ENCODE measurements around the gene P2RY8.
"Not testable (repeated sequence)": the region's sequence is repeated elsewhere in the genome, so short reads cannot be mapped to it uniquely, and the experiment has no call there.

The P2RY8 gene

DNA sequence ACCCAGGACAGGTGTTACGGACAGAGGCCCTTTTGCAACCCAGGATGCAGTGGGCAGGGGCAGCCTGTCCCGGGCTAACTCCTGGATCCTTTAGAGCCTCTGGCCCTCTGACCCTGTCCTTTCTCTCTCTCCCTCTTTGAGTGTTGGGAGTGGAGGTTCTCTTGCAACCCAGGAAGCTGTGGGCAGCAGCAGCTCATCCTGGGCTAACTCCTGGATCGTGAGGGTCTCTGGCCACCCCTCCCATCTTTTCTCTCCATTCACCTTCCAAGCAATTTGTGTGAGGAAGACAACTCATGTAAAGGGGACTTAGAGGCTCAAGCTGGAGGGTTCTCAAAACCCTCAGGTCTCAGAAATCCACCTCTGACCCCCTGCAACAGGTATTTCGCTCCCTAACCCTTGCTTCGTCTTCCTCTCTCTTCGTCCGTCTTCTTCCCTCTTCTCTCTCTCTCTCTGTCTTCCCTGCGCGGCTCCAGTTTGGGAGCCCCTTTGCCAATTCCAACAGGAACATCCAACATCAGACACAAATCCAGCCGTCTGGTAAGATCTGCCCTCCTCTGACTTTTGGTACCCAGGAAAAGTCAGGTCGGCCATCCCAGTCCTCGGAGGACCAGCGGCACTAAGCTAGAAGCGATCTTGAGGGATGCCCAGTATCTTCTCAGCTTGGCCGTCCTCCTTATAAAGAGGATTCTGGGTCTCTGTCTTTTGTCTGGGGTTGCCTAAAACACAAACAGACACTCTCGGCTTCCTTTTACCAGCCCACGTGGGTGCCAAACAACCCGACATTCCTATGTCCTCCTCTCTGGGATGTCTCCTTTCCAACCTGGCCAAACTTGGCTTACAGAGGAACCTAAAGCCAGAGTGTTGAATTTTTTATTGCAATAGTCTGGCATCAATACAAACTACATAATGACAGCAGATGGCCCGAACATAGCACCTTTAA, 92.2 kb downstream of the P2RY8 start:
- DNase-seq (ENCODE audit: low spot score), result no peak

DNA sequence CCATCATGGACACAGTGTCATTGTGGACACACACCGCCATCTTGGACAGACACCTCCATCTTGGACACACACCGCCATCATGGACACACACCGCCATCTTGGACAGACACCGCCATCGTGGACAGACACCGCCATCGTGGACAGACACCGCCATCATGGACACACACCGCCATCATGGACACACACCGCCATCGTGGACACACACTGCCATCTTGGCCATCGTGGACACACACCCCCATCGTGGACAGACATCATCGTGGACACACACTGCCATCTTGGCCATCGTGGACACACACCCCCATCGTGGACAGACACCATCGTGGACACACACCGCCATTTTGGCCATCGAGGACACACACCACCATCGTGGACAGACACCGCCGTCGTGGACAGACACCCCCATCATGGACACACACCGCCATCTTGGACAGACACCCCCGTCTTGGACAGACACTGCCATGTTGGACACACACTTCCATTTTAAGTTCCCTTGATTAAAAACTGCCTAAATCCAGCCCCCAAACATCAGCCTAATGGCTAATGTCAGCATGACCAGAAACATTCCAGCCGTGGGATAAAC, 93.4 kb downstream of the P2RY8 start:
- DNase-seq (ENCODE audit: low spot score), result no peak

DNA sequence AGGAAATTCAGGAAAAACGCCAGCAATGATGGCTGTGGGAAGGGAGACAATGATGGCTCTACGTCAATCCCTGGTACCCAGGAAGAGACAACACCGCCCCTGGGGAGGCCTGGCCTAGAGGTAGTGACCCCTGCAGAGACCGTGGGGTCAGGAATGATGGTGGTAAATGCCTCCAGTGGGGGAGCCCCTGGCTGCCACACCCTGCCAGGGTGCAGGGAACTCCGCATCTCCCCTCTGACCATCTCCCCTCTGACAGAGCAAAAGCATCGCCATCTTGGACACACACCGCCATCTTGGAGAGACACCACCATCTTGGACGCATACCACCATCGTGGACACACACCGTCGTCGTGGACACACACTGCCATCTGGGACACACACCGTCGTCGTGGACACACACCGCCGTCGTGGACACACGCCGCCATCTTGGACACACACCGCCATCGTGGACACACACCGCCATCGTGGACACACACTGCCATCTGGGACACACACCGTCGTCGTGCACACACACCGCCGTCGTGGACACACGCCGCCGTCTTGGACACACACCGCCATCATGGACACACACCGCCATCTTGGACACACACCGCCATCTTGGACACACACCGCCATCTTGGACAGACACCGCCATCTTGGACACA, 94.1 kb downstream of the P2RY8 start:
- no peak for DNase-seq (ENCODE audit: low spot score)

DNA sequence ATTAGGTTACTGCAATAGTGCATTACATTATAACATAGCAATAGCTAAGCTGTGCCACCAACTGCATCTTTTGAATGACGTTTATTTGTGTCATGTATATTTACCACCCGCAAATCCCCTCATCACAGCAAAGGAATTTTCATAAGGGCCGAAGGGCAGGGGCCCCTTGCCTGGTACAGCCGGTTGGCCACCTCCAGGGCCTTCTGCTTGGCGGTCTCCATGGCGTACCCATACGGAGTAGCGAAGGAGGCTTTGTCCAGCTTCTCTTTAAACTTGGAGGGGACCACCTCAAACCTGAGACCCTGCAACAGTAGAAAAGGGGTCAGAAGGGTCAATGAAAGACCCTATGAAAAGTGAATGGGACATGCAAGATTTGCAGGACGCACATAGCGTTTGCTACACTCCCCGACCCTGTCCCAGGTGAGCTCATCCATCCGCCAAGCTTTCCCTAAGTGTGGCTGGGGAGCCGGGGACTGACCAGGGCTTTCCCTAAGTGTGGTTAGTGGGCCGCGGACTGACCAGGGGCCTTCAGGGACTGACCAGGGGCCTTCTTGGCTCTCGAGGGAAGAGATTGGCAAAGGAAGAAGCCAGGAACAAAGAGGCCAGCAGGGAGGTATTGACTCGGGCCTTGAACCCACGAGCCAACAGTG, 94.8 kb downstream of the P2RY8 start:
- DNase-seq (ENCODE audit: low spot score), result no peak

DNA sequence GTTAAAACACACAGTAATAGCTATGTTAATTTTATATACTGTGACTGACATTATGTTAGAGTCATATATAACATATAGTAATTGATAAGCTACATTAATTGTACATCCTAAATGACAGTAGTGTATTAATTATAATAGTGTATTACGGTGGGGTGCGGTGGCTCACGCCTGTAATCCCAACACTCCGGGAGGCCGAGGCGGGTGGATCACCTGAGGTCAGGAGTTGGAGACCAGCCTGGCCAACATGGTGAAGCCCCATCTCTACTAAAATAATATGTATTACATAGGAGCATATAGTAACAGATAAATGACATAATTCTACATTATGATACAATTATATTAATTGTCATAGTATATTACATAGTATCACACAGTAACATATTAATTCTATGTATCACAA, 96.5 kb downstream of the P2RY8 start:
- no peak for DNase-seq (ENCODE audit: low spot score)

DNA sequence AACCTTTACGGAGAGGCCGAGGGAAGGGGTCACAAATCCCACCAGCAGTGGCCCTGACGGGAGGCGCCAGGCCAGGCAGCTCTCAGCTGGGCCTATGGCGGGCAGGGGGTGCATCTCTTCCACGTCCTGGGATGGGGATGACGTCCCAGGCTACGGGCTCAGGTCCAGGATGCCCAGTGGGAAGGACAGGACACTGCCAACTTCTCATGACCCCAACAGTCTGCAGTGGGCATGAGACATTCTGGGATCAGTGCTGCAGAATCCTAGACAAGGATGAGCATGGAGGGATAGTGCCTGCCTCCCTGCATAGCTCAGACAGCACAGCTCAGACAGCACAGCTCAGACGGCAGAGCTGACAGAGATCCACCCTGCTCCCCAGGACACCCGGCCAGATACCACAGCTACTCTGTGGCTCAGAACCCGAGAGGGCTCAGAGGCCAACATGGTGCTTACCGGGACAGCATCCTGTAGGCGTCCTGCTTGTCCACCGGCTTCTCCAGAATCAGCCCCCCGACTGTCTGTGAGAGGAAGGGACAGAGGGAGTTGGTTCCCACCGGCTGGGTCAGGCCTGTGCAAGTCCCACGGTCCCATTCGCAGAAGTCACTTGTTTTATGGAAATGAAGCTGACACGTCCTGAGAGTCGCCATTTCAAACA, 101.6 kb downstream of the P2RY8 start:
- no peak for DNase-seq (ENCODE audit: low spot score)

DNA sequence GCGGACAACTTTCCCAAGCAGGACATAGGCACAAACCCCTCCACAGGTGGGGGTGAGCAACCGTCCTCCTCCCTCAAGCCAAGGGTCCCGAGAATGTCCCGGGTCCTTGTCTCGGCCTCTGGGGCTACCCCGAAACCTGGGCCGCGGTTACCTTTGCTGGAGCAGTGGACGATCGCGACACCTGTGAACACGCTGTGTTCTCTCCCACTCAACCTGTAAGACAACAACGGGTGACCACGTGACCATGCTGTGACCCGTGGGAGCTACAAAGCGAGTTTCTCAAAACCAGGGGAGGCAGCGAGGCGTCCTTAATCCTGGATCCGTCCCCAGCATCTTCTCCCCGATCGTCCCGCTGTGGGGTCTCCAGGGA, 102.1 kb downstream of the P2RY8 start:
- DNase-seq (ENCODE audit: low spot score), result no peak

DNA sequence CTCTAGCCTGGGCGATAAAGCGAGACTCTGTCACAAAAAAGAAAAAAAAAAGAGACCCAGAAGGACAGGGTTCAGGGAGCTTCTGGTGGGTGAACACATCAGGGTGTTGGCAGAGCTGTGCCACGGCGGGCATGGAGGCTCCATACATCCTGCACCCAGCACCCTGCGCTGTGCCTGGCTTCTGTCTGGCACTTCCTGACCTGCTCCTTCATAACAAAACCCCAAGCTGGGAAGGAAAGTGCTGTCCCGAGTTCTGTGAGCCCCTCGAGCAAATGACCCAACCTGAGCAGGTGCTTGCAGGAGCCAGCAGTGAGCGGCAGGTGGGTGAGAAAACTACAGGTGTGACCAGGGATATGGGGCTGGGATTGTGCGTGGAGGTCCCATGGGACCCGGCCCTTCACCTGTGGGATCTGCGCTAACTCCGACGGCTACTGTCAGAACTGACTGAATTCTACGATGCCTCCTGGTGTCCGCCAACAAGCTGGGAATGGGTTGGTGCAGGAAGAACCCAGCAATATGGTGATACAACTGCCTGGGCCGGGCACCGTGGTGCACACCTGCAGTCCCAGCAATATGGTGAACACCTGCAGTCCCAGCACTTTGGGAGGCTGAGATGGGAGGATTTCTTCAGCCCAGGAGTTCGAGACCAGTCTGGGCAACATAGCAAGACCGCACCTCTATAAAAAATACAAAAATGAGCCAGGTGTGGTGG, 103.2 kb downstream of the P2RY8 start:
- DNase-seq (ENCODE audit: low spot score), result no peak

DNA sequence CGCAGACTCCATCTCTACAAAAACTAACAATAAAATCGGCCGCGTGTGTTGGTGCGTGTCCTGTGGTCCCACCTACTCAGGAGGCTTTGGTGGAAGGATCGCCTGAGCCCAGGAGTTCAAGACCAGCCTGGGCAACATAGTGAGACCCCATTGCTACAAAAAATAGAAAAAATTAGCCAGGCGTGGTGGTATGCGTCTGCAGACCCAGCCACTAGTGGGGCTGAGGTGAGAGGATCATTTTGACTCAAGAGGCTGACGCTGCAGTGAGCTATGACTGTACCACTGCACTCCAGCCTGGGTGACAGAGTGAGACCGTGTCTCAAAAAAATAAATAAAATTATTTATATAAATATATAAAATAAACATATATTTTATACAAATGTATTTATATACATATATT, 106.5 kb downstream of the P2RY8 start:
- no peak for DNase-seq (ENCODE audit: low spot score)

DNA sequence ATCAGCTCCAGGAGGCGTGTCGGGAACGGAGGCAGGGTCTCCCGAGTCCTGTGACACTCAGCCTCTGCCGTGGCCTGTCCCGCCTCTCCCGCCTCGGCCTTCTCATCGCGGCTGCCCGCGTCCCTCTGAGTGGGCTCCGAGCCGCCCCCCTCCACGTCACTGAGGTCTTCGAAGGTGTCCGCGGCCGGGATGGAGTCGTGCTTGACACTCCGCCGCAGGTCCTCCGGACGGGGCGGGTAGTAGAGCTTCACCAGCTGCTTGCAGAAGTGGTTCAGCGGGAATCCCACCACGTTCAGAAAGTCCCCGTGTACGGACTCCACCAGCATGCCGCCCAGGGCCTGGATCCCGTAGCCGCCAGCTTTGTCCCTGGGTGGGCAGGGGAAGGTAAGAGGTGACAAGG, 109.2 kb downstream of the P2RY8 start:
- DNase-seq (ENCODE audit: low spot score), result no peak

DNA sequence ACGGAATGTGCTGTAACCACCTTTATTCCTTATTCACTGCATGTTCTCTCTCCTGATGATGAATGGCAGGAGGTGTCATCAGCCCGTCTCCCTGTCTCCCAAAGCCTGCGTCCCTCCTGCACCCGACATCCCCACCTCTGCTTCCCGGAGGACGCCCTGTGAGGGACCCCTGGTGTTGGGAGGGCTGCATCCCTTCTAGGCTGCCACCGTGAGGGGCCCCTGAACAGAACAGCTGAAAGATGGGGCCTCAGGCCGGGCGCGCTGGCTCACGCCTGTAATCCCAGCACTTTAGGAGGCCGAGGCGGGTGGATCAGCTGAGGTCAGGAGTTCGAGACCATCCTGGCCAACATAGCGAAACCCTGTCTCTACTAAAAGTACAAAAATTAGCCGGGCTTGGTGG, 110.7 kb downstream of the P2RY8 start:
- DNase-seq (ENCODE audit: low spot score), result not testable (repeated sequence)

DNA sequence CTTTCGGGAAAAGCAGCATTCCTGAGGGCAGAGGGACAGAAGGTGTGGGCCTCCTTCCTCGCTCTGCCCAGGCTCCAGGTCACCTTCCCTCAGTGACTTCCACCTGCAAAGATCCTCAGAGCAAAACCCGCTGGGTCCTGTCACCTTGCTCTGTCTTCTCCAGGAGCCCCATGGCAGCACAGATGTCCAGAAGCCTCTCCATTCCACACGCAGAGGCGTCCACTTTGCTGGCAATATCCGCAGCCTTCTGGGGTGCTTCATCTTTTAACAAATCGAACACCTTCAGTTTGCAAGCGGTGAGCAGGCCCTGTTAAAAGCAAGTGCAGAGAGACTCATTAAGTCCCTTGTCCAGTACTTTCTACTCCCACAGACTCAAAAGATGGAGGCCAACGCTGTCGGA, 111.6 kb downstream of the P2RY8 start:
- DNase-seq (ENCODE audit: low spot score), result no peak

DNA sequence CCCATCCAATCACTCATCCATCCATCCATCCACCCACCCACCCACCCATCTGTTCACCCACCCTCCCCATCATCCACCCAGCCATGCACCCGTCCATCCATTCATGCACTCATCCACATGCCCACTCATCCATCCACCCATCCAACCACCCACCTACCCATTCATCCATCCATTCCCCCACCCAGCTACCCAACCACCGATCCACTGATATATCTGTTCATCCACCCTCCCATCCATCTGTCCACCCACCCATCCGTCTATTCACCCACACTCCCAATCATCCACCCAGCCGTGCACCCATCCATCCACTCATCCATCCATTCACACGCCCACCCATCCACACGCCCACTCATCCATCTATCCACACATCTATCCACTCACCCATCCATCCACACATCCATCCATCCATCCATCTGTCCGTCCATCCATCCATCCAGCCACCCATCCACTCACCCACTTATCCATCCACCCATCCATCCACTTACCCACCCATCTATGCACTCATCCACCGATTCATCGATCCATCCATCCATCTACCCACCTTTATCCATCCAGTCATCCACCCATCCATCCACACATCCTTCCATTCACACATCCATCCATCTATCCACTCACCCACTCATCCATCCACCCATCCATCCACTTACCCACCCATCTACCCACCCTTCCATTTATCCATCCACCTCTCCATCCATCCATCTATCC, 112.7 kb downstream of the P2RY8 start:
- DNase-seq (ENCODE audit: low spot score), result no peak

DNA sequence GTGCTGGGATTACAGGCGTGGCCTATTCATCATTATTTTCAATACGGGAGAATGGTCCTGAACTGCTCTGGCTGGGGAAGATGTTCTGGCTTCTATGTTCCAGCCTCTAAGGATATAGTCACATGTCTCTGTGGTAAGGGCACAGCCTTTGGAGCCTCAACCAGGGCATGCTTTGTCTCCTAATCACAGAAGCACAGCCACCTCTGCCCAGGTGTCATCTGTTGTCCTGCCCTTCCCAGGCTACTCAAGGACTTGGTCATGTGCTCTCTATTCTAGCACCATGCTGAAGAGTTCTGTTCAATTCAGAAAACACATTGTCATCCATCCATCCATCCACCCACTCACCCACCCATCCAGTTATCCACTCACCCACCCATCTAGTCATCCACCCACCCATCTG, 113.8 kb downstream of the P2RY8 start:
- DNase-seq (ENCODE audit: low spot score), result no peak

DNA sequence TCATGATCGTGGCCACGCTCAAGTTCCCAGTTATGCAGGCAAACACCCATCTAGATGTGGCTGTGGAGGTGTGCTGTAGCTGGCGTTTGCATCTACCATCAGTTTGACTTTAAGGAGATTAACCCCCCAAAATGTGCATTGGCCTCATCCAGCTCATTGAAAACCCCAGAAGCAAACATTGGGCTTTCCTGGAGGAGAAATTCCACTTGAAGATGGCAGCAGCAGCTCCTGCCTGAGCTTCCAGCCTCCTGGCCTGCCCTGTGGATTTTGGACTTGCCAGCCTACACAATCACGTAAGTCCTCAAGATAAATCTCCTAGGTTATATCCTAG, 114.9 kb downstream of the P2RY8 start:
- no peak for DNase-seq (ENCODE audit: low spot score)

DNA sequence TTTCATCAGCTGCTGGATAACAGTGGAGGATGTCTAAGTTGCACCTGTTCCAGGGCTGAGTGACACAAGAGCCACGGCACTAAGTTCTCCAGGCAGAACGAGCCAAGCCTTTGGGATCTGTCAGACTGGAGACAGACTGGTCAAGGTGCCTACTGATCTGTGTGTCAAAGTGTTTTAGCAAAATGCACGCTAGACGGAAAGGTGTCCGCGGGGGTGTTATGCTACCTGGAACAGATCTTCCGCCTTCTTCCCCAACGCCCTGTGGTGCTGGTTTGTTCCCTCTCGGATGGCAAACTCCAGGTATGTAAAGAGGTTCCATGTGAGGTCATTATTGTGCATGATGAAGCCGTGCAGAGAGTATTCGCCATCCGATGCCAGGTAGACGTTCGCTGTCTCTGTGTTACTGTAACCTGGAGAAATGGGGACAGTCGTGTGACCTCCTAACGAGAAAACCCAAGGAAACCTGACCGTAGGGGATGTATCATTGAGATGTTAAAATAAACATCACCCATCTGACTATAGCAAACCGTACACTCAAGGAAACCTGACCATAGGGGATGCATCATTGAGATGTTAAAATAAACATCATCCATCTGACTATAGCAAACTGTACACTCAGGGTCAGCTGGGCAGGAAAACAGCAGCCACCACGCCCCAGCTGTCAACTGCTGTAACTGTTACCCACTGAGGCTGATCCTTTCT, 115.4 kb downstream of the P2RY8 start:
- DNase-seq (ENCODE audit: low spot score), result no peak

DNA sequence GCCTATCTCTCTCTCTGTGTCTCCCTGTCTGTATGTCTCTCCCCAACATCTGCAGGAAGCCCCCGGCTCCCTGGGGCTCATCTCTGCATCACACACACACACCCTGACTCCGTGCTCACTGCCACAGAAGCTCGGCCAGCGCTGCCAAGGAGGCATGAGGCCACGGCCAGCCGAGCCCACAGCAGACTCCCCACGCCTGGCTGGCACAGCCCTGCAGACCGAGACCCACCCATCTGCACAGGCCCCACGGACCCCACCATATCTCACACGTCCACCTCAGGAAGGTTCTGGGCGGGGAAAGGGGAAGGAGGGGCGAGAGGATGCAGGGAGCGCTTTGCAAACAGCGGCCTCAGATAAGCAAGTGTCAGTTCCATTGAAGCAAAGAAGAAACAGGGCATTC, 116.6 kb downstream of the P2RY8 start:
- DNase-seq (ENCODE audit: low spot score), result no peak

DNA sequence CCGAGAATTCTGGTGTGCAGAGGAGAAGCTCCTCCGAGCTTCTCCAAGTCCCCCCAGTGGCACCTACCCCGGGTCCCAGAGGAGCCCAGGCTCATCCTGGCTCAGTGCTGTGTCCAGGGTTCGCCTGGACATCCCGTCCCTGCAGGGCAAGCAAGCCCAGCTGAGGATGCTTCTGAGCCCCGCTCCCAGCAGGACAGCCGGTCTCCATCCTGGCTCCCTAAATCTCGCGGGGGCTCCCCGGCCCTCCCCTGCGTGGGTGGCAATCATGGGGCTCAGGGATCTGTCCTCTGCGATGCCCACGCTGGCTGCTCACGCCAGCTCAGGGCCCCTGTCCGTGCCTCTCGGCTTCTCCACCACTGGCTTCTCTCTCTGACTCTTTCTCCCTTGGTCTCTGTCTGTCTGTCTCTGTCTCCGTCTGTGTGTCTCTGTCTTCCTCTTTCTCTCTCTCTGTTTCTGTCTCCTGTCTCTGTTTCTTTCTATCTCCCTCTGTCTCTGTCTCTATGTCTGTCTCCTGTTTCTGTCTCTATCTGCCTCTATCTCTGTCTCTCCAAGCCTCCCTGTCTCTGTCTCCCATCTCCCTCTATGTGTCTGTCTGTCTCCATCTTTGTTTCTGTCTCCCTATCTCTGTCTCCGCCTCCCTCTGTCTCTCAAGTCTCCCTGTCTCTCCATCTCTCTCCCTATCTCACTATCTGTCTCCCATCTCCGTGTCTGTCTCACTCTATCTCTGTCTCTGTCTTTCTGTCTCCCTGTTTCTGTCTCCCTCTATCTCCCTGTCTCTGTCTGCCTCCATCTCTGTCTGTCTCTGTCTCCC, 117.2 kb downstream of the P2RY8 start:
- no peak for DNase-seq (ENCODE audit: low spot score)

DNA sequence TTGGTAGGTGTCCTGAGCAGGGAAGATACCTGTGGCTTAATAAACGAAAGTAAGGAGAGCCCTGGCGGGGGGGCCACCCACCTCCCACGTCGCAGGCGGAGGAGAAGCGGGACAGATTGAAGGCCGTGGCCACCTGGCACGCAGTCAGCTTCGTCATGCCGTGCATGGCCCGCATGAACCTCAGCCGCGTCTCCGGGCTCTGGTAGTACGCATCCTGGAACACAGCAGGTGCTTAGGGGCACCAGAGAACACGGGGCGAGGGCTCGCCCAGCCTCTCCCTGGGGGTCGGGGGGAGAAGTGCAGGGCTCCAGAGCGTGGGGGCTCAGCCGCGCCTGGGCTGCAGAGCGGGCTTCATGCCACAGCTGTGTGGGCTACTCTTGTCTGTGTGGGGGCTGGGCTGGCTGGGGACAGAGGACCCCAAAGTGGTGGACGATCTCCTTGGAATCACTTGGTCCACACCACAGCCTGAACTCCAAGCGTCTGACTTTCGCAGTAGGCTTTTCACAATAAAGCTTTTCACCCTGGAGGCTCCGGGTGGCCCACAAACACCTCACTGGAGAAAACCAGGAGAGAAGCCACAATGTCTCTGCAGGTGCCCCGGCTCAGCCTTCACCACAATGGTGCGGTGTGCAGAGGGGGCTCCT, 118.0 kb downstream of the P2RY8 start:
- no peak for DNase-seq (ENCODE audit: low spot score)

Data from GM03348 (cell line).